HTERT RPE-1 (cell line): ENCODE measurements around the gene MAGEL2.
"Not testable (repeated sequence)": the region's sequence is repeated elsewhere in the genome, so short reads cannot be mapped to it uniquely, and the experiment has no call there.

ENCODE experiments used
- in situ Hi-C: fragments of 300-500 bp; cut with MboI; formaldehyde crosslinking; loops from 4 replicates; pipeline ENCODE4 v1.14.3; 2020; ENCODE audit warnings: low sequenced_read_pairs

The MAGEL2 gene

DNA sequence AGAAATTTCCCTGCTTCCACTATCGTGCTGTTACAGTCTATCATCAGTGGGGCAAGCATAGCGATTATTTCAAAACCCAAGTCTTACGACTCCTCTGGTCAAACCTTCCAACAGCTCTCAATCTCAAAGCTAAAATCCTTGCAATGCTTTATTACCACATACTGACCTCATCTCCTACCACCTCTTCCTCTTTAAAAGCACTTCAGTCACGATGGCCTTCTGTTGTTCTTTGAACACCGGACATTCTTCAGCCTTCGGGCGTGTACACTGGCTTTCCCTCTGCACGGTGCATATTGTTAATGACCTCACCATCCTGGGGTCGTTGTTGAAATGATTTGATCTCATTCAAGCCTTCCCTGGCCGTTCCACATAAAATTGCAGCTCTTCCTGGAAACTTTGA lies 31.1 kb downstream of the MAGEL2 start:
- in situ Hi-C loops, result no loop called here

DNA sequence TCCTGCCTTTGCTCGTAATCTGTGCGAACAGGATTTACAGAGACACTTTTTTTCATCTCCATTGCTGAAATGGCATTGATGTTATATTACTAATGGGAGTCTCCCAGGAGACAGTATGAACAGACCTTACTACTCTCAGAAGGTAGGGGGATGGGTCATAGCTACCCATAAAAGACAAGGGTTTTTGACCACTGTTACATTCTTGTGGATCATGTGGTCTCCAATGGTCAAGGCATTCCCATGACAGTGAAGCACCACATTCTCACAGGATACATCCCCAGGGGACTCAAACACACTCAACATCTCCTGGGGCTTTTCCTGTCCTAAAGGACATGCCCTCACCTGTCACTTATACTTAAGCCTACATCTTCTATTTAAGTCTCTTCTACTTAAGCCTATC lies 41.4 kb downstream of the MAGEL2 start:
- in situ Hi-C loops, result no loop called here

DNA sequence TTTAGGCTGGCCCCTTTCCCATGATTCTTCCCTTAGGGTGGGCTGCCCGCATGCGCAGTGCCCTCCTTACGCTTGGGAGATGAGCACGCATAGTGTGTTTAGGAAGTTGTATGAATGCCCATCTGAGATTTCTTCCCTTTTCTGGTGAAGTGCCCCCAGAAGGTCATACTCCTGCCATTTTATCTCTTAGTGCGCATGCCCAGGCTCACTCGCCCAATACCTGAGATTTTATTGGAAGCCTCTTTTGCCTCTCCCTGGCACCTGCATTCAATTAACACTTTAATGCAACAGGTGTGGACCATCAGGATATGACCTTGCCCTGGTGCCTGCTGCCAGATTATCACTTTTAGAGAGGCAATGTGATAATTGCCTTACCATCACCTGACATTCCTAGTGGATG lies 45.5 kb downstream of the MAGEL2 start:
- in situ Hi-C loops, result no loop called here

DNA sequence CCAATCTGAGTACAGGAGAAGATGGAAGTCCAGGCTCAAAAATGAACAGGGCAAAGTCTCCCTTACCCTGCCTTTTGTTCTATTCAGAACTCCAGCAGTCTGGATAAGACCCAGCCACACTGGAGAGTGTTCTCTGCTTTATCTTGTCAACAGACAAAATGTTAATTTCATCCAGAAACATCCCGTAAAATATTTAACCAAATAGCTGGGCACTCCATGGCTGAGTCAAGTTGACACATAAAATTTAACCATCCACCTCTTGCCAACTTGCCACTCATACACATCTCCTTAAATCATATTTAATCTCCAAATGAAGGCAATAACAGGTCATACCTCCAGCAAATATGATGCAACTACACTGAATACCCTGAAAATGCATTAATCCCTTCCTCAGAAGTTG lies 48.6 kb downstream of the MAGEL2 start:
- in situ Hi-C loops, result no loop called here

DNA sequence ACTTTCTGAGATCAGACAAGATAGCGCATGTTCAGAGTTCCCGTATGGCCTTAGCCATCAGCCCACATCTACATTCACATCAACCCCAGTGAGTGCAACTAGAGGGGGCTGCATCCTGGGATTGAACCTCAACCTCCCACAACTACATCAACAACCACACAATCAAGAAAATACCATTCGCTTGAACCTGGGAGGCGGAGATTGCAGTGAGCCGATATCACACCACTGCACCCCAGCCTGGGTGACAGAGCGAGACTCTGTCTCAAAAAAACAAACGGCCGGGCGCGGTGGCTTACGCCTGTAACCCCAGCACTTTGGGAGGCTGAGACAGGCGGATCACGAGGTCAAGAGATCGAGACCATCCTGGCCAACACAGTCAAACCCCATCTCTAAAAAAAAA lies 50.4 kb downstream of the MAGEL2 start:
- in situ Hi-C loops, result not testable (repeated sequence)

DNA sequence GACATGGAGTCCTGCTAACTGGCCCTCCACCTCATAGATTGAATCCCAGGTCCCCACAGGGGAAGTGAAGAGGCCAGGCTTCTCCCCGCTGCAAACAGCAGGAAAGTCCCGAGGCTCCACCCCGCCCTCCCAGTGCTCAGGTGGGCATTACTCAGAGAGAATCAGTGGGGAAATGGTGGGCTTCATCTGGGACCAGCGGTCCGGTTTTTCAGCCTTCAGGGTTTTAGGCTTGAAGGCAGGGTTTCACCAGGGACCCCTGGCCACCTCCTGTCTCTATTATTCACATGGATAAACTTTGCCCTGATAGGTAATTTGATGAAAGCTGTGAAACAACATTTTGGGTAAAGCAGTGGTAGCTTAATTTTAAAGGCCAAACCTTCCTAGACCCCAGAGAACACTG lies 50.9 kb downstream of the MAGEL2 start:
- in situ Hi-C loops, result no loop called here

DNA sequence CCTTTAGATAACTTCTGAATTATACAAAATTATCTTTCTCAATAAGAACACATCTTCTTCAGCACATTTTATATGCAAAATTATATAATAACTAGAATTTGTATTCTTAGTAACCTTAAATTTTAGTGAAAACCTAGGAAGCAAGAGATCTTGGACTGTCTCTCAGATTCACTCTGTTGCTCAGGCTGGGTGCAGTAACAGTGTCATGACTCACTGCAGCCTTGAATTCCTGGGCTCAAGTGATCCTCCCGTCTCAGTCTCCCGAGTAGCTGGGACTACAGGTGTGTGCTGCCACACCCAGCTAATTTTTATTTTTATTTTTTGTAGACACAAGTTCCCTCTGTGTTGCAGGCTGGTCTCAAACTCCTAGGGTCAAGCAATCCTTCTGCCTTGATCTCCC lies 52.3 kb downstream of the MAGEL2 start:
- in situ Hi-C loops, result no loop called here

DNA sequence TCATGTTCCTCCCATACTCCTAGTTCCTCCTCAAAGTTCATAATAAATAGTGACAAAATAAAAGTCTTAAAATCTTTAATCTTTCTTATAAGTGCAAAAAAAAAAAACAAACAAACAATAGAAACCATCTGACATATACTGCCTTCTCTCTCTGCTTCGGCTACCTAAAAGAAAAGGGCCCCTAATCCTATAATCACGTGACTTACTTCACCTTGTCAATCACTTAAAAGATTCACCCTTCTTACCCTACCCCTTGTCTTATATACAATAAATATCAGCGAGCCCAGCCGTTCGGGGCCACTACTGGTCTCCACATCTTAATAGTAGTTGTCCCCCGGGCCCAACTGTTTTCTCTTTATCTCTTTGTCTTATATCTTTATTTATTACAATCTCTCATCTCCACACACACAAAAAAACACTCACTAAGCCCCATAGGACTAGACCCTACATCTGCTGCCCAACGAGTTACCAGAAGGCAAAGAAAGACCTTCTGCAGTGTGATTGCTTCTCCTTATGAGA lies 53.4 kb downstream of the MAGEL2 start:
- in situ Hi-C loops, result no loop called here
